ENCODE measurements around the gene GATA3. TPM values are rescaled to one million over a fixed set of nuclear protein-coding genes. Genes with fewer than 3 reads are reported as not detected.
"Not testable (repeated sequence)": the region's sequence is repeated elsewhere in the genome, so short reads cannot be mapped to it uniquely, and the experiment has no call there.

GATA3 gene
- 0.76 TPM for total RNA-seq

DNA sequence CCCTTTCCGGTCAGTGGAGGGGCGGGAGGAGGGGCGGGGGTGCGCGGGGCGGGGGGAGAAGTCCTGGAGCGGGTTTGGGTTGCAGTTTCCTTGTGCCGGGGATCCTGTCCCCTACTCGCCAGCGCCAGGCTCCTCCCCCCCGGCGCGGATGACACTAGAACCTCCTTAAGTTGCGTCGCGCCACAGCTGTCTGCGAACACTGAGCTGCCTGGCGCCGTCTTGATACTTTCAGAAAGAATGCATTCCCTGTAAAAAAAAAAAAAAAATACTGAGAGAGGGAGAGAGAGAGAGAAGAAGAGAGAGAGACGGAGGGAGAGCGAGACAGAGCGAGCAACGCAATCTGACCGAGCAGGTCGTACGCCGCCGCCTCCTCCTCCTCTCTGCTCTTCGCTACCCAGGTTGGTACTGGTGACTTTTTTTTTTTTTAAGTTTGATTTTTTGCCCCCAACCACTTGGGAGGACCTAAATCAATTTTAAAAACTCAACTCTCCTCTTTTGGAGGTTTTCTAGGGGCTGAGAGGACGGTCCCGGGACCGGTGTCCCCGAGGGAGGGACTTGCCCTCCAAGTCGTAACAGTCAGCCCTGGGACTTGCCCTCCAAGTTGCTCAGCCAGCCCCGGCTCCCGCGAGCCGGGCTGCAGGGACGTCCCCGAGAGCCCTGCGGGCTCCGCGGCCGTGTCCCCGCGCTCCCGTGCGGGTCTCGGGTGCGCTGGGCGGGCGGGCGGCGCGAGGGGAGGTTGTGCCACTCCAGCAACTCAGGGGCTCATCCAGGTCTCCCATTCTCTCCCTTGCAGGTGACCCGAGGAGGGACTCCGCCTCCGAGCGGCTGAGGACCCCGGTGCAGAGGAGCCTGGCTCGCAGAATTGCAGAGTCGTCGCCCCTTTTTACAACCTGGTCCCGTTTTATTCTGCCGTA, at the start of gene GATA3:
Gene GATA3 (plus strand): TSS at position 195 of the 914 bp plus-strand sequence. CDS start 968 bp downstream, outside the sequence.
- peak; percentile 36 for ATAC-seq

DNA sequence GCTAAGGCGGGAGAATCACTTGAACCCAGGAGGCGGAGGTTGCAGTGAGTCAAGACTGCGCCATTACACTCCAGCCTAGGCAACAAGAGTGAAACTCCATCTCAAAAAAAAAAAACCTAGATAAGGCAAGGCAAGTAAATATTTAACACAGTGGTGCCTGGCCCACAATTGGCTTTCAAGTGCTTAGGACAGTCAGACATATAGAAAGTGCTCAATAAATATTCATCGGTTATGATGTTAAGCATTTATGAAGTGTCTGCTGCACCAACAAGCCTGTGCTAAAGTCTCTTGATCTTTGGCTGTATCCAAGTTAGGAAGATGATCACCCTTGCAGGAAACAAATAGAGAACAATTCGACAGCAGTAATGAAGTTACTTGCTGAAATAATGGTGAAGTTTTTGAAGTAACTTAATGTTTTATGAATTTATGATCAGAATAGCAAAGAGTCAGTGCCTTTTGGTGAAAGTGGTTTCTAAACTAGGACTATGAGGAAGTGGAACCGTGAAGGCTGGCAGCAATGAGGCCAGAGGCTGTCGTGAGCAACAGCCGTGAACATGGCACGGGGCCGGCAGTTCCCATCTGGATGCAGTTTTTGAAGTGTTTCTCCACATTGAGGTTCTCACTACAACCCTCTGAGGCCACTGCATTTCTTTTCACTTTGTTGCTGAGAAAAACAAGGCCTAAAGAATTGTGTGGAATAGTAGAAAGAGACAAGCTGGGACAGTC, 48.1 kb upstream of the GATA3 start:
- ATAC-seq = no peak

DNA sequence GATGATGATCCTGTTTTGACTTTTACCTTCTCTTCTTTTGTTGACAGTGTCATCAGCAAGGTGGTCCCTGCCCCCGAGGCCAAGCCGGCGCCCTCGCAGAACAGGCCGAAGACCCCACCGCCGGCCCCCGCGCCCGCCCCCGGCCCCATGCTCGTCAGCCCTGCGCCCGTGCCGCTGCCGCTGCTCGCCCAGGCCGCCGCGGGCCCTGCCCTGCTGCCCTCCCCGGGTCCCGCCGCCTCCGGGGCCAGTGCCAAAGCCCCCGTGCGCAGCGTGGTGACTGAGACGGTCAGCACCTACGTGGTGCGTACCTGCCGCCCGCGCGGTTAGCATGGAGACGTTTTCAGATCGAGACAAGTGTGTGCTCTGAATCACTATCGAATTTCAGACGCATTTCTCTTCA, 45.5 kb upstream of the GATA3 start:
- no peak for ATAC-seq

DNA sequence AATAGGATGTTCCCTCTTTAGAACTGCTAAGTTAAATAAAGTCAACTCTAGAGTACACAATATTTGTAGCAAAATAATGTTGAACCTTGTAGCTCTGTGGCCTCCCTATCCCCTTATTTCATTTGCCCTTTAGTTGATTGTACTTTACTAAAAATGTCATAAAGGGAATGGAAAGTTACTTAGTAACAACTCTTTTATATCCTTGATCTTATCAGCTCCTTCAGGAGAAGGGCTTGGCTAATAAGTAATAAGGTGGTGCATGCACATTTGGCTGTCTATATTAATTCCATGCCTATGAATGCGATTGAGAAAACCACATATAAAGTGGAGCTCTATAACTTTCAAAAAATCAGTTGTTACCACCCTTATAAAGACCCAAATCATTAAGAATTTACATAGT, 41.5 kb upstream of the GATA3 start:
- ATAC-seq = no peak

DNA sequence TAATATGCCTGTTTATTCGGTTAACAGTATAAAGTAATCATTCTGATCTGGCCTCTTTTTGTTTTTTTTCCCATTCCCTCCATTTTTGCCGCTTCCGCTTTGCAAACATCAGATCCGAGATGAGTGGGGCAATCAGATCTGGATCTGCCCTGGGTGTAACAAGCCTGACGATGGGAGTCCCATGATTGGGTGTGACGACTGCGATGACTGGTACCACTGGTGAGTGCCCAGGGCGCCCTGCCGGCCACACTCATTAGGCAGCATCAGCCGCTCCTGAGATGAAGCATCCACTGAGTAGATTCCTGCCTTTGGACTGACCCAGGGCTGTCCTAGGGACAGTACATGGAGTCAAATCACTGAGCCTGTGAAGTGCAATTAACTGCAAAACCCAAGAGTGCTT, 40.9 kb upstream of the GATA3 start:
- ATAC-seq = no peak

DNA sequence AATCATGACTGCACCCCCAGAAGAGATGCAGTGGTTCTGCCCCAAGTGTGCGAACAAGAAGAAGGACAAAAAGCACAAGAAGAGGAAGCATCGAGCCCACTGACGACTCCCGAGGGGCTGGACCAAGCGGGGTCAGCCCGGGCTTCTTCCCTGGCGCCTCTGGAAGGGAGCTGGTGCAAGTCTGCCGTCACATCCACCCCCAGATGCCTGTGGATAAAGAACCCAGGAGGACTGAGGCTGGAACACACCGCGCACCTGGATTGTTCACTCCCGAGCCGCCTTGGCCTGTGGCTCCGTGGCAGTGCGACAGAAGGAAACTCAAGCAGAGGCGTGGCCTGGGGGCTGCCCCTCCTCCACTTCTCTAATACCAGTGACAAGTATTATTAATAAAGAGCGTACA, 39.8 kb upstream of the GATA3 start:
- no peak for ATAC-seq

DNA sequence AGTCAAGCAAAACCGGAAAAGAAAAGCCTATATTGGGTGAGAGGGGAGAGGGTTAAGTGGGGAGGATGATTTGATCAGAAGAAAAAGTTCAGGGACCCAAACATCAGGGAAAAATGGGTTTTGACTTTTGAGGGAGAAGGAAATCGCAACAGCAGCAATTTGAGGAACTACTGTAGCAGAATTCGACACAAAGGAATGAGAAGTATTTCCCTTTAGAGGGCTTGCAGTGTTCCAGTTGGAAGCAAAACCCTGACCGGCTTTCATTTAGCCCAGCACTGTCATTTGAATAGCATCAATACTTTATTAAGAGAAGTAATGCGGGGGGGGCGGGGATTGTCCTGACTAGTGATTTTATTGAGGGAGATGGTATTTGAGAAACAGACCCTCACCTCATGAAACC, 37.2 kb upstream of the GATA3 start:
- no peak for ATAC-seq

DNA sequence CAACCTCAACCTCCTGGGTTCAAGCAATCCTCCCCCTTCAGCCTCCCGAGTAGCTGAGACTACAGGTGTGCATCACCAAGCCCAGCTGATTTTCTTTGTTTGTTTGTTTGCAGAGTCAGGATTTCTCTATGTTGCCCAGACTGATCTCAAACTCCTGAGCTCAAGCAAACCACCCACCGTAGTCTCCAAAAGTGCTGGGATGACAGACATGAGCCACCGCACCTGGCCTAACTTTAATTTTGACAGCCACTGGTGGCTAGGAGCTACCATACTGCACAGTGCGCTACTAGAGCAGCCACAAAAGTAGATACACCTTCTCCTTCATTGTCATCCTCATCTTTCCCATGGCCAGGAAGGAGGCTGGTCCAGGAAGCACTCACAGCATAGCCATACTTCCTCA, 31.2 kb upstream of the GATA3 start:
- no peak for ATAC-seq

DNA sequence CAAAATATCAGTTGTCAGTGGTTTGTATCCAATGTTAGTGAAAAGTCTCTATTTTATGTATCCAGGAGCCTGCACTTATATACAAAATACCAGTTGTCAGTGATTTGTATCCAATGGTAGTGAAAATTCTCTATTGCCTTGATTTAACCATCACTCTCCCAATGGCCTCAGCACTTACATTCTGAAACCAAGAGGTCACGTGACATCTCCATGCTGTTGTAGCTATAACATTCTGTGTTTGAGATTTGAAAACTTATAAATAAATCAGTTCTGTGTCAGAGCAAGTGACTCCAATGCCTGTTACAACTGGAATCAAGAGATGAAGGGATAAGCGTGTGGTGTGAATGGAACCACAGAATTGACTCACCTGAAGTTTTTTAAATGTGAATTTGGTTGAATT, 30.6 kb upstream of the GATA3 start:
- ATAC-seq = no peak

DNA sequence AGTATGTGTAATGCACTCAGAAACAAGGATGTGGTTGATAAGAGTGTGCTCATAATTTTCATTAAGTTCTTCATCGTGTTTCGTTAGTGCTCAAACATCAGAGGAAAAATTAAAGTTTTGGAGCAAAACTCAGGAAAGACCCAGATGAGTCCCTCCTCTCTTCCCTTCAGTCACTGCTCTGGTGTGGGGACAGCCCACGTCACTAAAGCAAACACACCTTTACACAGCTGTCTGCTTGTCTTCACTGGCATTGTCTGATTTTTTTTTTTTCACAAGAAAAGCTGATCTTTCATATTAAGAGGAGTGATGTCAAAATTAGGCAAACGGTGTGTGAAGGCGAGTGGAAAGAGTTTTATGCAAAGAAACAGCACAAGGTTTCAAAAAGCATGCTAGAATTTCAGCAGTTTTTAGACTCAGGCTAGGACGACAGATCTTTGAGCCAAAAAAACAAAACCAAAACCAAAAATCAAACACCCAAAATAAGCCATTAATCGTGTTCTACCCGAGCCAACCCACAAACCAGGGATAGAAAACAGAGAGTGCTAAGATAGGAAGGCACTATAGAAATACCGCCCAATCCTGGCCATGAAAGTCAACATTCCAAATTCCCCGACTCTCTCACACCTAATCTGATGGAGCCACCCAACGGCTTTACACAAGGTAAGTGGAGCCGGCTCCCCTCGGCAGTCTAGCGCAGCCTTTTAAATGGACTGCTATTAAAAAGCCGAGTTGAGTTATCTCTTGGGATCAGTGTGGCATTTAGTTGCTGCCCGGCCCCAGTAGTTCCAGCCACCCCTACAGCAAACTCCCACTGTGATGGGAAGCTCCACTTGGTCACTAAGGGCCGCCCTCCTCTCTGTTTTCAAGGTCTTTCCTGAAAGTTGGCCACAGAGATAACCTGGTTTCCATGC, 27.9 kb upstream of the GATA3 start:
- no peak for ATAC-seq

DNA sequence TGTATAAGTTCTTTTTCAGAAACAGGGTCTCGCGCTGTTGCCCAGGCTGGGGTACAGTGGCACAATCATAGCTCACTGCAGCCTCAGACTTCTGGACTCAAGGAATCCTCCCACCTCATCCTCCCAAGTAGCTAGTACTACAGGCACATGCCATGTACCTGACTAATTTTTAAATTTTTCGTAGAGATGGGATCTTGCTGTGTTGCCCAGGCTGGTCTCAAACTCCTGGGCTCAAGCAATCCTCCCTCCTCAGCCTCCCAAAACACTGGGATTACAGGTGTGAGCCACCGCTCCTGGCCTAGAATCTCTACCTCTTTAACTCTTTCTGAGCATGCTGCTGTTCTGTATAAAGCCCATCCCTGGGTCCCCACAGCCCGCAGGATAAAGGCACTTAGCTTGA, 23.3 kb upstream of the GATA3 start:
- ATAC-seq = not testable (repeated sequence)

DNA sequence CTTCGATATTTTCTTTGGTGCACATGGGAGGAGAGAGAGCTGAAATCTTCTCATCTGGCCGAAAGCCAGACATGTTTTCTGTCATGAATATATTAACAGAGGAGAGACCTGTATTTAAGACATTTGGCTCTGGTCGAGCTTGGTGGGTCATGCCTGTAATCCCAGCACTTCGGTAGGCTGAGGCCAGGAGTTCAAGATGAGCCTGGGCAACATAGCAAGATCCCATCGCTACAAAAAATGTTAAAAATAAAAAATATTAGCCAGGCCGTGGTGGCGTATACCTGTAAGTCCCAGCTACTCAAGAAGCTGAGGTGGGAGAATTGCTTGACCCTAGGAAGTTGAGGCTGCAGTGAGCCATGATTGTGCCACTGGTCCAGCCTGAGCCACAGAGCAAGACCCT, 21.9 kb upstream of the GATA3 start:
- ATAC-seq = no peak

DNA sequence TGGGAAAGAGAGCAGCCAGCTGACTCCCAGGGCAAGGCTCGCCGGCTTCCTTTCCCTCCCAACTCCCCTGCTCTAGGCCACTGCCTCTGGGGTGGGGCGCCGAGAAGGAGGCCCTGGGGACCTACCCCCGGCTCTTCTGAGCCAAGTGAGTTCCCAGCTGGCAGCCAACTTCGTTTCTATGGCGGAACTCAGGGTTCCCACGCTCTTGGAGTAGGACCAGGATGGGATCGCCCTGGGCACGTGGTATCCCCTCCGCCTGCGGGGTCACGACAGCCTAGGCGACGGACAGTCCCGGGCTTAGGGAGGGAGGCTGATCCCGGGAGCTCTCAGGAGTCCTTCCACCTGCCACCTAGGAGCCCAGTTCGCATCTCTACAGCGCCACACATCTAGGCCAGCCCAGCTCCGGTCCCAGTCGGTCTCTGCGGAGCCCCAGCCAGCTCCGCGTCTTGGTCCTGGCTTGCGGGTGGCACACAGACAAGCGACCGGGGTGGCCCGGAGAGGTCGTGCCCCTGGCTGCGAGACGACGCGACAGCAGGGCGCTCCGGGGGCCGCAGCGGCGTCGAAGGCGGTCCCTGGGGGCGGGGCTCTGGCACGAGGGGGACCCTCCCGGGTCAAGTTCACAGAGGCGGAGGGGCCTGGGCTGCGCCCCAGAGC, 20.5 kb upstream of the GATA3 start:
- ATAC-seq = no peak

DNA sequence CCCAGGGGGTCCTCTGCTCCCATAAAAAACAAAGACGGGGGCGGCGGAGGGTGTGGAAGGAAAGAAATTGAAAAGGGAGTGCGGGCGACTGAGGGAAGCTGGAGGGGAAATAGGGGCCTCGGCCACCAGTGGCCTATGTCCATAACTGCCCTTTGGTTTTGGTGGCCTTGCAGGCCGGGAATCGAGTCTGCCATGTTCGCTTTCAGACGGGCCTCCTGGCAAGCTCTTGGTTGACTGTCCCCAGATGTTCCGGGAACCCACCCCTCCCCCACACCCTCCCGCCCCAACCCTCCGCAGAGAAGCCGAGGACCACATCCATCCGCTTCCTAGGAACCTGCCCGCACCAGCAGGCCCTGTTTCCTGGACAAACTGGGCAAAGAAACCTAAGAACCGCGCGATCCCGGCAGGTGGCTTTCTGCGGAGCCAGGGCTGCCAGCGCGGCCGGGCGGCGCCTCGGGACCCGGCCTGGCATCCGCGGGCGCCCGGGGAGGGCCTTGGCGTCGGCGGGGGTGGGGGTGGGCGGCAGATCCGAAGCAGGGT, 20.0 kb upstream of the GATA3 start:
- ATAC-seq = no peak

DNA sequence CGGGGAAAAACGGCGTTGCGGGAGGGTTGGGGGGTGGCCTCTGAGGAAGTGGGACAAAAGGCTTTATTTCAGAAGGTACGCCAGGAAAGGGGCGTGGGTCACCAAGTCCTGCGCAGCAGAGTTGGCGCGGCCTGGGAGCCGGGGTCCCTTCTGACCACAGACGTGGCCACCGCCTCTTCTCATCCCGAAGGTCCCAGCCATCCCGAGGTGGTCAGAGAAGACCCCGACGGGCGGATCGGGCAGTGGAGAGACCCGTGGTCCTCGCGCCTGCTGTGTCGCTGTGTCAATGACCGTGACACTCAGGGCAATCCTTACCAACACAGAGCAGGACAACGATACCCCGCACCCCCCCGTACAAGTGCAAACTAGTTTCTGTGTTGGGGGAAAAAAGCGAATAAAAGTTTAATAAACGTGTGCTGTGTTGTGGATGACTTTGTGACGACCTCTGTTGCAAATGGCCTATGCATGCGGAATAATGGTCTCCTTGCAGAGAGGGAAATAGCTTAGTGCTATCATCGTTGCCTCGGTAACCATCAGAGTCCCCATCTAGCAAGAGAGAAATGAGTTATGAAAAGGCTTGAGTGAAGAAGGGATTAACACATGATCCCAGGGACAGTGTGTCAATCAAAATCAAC, 19.4 kb upstream of the GATA3 start:
- ATAC-seq = no peak

DNA sequence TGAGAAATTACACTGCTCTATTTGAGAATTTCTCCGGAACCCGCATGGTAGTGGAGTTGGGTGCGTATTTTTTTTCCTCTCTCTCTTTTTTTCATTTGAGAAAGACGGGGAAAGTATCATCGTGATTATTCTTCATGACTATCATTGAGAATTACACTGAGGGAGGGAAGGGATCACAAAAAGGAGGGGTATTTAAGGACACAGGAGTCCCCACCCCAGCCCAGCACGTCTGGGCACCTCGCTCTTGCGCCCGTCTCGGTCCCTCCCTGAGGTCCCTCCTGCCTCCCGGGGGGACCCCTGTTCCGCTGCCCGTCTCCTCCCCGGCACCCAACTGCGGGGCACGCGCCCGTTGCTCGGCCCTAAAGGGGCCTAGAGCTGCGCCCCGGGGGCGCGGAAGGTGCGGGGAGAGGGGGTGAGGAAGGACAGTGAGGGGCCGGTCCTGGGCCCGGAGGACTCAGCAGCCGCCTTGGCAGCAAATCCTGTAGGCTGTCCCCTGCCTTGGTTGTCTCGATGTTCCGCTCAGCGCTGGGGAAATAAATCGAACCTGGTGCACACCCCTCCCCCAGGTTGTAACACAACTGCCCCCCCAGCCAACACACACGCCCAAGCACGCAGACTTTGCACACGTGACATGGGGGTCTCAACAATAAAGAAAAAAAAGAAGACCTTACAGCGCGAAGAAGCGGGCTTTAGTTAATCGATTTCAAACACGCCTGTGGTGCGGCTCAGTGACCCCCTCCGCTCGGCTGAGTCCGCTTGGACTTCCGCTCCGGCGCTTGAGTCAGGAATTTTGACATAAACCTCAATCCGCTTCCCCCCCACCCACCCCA, 18.6 kb upstream of the GATA3 start:
- no peak for ATAC-seq

DNA sequence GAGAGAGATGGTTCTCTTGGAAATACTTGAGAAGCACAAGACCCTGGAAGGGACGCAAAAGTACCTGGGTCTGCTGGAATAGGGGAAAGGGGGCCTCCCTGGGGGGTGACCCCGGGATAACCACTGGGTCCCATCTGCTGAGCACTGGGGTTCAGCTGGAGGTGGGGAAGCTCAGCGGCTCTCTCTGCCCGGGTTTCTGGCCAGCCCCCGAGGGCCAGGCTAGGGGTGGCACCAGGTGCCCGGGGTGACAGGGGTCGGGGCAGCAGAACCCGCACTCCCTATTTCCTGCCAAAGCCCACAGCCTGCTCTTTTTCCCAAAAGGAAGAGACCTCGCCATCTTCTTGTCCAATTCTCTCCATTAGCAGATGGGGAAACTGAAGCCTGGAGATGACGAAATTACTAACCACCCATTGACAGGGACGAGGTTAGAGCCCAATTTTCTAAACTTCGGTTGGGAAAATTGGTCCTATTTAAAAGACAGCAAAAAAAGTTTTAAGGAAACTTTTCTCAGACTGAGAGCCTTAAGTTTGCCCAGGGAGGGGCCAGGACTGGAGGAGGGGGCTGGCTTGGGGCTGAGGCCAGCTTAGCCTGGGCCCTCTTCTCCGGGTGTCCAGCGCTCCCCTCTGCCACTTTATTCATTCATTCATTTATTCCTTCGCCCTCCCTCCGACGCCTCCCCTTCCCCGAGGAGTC, 17.8 kb upstream of the GATA3 start:
- ATAC-seq = no peak

DNA sequence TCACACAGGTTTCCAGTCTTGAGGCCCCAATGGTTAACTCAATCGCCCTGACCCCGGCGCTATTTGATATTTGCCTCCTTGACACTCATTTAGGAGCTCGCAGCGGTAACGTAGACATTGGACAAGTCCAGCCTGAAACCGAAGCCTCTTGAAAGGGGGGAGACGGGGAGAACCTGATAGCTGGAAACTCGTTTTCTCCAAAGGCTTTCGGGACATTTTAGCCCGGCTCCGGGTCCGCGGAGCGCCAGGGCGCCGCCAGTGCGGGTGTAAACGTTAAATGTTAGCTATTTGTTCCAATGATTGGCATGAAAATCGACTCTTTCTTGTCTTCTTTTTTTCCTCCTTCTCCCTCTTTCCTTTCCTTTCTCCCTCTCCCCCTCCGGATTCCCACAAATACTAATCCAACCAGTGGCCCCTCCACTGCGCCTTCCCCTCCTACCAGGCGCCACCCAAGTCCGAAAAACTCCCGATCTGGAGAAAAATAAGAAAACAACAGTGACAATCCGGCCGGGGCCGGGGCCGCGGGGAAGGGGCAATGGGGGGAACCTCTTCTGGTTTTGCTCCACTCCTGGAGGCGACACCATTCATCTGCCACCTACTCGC, 17.2 kb upstream of the GATA3 start:
- ATAC-seq = no peak

Measured in esophagus mucosa (tissue), 1 donor.